GM21423 (cell line): ENCODE results near the gene KPNA5.
"Not testable (repeated sequence)": the region's sequence is repeated elsewhere in the genome, so short reads cannot be mapped to it uniquely, and the experiment has no call there.

Experiments used
- ATAC-seq: cut with Tn5 transposase; IDR thresholded peaks from one replicate; pipeline ENCODE4 v1.9.1; 2021; ENCODE audit warnings: mild to moderate bottlenecking, moderate library complexity; ENCODE audit not compliant: unreplicated experiment

KPNA5 gene

DNA sequence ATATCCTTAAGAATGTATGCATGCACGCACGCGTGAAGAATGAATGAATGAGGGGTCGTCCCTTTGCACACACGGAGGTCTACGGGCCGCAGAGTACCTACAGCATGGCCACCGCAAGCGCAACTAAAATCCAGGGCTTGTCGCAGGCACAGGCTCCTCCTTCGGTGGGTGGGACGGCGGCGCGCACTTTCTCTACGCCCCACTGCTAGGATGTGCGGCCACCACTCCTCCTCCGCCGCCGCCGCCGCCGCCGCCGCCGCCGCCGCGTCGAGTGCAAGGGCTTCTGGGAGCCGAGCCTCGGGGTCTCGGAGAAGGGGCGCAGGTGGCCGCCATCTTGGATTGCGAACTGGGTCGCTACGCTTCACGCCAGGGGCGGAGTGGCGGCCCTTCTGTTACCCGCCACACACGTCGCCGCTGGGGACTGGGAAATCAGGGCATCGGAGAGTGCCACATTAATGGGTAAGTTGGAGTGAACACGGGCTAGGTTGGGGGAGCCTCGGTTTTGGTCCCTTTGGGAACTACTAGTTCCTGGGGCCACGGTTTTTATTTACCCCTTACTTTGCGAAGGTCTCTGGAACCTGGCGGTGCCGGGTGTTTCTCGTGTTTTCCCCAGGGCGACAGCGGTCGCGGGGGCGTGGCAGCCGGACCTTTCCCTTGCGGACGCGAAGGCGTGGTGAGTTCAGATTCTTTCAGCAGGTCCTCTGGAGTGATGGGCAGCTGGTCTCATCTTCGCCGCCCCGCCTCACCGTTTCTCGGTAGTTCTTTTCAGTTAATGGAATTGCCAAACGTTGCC lies at the start of gene KPNA5:
Gene KPNA5 (plus strand): TSS at position 332 of the 793 bp plus-strand sequence. CDS start 124 bp downstream, at position 456.
- ATAC-seq, result peak; percentile 91

DNA sequence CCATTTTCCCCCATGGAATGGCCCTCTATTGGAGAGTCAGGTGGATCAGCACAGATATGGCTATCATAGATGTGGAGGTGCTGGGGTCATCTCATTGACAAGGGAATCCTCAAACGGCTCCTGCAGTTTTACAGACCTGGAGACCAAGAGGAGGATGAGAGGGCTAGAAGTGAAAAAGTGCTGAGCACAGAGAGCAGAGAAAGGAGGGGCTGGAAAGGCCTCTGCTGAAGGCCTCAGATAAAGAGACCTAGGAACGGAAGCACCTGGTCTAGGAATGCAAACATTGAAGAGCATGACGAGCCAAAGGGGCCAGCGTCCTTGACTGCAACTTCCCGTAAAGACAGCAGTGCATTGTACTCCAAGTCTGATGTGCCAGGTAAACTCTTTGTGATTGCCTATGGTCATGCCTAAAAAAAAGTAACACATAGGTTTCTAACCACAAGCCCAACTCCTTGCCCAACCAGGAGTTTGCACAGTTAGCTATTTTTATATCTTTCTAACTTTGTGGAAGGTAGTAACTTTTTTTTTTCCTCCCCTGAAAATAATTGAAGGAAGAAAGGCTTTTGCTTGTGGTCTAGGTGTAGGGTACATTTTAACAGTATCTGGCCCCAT lies 49.5 kb upstream of the KPNA5 start:
- peak; percentile 88 for ATAC-seq

DNA sequence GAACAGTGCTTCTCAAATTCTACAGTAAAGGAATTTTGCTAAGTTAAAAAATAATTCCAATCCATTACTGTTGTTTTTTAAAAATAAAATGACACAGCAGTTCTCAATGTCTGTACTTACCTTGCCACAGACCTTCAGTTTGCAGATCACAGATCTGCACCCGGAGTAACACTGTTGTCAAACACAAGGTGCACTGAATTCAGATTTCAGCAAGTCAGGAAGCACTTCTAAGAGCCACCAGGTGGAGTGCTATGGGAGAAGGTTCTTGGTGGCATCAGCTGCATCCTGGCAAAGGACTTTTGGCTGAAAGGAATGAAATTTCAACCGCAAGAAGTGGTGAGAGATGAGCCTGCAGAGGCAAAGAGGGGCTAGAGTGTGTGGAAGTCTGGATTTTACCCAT lies 47.3 kb upstream of the KPNA5 start:
- ATAC-seq, result no peak

DNA sequence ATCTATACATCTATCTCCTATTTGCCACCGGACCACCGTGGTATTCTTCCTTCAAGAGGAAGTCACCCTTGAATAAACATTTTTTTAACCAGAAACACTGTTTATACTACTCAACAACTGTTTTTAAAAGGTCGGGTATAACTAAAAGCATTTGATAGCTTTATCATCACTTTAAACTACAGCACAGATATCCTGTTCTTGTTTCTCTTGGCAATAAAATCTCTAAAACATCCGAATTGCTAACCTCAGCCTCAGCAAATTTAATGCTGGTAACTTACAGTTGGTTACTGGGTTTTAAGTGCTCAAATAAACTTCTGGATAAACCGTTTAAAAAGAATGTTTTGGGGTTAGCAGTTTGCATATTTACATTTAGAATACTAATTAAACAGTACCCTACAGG lies 32.9 kb upstream of the KPNA5 start:
- ATAC-seq, result no peak

DNA sequence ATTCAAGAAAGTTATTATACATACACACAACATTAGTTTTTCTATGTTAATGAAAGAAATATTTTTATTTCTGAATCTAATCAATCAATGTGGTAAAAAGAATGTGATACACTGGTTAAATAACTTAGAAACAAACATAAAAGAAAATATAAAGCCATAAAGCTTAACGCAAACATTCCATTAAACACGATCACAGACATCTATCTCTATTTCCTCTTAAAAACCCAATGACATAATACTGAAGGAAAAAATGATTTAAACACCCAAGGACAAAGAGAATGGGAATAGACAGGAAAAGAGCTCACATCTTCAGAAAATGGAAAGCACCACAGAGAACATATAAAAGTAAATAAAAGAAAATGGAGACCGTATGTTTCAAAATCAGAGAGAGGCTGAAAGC lies 31.9 kb upstream of the KPNA5 start:
- ATAC-seq, result no peak

DNA sequence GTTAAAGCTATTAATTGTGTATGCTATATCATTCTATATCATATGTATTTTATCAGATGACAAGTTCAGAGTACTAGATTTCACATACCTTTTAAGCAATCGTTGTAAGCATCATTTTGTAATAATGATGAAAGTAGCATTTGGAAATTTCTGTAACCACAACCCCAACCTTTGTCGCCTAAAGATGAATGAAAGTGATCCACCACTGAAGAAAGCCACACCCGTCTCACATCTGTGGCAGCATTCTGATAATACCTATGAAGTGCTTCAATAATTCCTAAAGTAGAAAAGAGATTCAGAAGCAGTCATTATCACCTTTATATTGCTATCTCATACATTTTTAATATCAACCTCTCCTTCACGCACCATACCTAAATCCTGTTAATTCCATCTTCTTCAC lies 29.1 kb upstream of the KPNA5 start:
- ATAC-seq, result no peak

DNA sequence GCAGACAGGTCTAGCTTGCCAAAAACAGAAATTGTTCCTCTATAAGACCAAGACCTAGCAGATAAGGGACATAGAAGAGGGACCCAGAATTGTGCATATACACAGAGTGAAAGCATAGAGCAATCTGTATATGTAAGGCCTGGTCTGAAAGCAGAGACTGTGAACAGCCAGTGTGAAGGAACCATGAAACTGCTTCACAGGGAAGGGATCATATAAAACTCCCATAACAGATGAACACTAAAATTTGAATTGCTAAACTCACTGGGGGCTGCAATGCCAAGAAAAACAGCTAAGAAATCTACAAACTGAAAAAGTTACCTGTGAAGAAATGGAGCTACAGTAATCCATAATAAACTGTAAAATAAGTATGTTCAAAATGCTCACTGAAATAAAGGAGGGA lies 19.4 kb upstream of the KPNA5 start:
- ATAC-seq, result no peak

DNA sequence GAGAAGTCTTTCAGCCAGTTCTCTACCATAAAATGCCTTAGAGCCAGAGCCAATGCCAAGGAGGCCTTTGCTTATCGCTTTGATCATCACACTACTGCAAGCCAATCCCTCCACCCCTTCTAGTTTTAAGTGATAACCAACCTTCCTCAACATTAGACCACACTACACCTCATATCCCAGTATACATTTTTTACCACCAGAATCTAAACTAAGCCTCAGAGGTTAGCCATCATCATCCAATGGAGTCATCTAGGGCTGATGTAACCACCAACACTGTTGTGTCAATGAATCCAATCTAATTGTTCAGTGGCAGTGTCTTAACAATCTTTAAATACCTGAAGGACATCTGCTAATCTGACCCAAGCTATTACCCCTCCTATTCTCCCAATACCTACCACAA lies 18.8 kb upstream of the KPNA5 start:
- no peak for ATAC-seq

DNA sequence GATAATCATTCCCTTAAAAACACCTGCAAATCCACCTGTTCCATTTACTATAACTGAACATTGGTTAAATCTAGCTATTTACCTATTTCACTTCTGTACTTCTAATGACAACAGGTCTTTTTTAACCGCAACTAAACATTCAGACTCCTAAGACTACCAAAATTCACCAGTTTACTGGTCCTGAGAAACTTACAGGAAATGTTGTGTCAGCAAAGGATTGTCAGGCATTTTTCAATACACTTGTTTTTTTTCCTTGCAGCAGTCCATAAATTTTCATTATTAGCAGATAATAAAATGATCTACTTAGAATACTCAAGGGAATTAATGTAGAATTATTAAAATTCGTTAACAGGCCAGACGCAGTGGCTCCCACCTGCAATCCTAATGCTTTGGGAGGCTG lies 17.7 kb upstream of the KPNA5 start:
- ATAC-seq, result no peak

DNA sequence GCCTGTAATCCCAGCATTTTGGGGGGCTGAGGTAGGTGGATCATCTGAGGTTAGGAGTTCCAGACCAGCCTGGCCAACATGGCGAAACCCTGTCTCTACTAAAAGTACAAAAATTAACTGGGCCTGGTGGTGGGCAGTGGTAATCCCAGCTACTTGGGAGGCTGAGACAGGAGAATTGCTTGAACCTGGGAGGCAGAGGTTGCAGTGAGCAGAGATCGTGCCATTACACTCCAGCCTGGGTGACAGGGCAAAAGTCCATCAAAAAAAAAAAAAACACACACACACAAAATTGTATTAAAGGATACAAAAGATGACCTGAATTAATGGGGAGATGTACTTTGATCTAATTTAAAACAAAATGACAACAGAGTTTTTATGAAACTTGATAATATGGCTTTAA lies 16.8 kb upstream of the KPNA5 start:
- not testable (repeated sequence) for ATAC-seq

DNA sequence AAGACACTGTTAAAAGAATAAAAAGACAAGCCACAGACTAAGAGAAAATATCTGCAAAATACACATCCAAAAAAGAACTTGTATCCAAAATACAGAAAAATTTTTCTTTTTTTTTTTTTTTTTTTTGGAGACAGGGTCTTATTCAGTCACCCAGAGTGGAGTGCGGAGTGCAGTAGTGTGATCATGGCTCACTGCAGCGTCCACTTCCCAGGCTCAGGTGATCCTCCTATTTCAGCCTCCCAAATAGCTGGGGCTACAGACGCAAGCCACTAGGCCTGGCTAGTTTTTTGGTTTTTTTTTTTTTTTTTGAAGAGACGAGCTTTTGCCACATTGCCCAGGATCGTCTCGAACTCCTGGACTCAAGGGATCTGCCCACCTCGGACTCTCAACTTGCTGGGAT lies 15.5 kb upstream of the KPNA5 start:
- no peak for ATAC-seq

DNA sequence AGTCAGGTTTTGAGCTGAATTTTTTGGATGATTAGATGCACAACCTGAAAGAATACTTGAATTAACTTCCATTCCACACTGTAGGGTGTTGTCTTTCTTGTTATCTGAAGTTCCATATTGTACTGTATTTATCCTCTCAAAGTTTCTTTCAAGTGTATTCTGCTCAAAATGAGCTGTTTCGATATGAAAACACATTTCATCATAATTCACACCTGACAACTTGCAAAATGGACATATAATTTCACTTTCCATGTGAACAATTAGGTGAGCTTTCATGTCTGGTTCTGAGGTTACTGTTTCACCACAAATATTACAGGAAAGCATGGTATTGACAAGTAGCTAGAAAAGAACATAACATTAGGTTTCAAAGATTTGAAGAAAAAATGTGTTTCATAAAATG lies 14.1 kb upstream of the KPNA5 start:
- ATAC-seq, result peak; percentile 40

DNA sequence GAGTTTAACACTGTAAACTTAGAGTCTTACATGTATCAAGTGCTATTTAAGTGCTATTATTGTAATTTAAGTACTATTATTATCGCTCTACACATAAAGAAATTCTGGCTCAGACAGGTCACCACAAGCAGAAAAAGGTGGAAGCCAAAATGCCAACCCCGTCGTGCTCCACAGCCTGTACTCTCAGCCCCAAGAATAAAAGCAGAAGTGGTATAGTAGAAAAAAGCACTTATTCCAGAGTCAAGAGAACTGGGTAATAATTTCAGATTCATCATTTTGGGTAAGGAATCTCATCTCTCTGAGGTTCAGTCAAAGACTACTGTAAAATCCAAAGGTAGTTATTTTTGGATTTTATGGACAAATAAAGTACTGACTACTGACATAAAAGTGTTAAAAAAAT lies 13.4 kb upstream of the KPNA5 start:
- no peak for ATAC-seq

DNA sequence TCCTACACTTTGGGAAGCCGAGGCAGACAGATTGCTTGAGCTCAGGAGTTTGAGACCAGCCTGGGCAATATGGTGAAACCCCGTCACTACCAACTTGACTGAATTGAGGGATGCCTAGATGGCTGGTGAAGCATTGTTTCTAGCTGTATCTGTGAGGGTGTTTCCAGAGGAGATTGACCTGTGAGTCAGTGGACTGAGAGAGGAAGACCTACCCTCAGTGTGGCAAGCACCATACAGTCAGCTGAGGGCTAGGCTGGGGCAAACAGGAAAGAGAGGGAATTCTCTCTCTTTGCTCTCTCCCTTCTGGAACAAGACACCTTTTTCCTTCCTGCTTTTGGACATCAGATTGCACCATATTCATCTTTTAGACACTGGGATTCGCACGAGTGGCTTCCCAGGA lies 8.7 kb upstream of the KPNA5 start:
- ATAC-seq, result no peak

DNA sequence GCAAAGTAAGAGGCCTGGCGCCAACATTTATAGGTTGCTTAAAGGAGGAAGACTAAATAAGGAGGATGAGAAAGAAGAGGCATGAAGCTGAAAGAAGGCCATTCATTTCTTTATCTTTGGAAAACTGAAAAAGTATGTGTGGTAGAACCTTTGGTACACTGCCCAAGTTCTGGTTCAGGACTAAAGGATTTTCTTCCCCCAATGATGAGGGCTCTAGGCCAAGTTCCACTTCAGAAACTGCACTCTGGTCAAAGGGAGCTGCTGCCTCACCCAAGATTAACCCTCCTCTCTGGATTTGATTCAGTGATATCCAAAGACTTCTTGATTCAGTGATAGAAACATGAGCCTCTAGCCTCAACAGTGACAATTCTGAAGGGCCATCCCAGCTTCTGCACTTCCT lies 5.0 kb upstream of the KPNA5 start:
- ATAC-seq, result no peak

DNA sequence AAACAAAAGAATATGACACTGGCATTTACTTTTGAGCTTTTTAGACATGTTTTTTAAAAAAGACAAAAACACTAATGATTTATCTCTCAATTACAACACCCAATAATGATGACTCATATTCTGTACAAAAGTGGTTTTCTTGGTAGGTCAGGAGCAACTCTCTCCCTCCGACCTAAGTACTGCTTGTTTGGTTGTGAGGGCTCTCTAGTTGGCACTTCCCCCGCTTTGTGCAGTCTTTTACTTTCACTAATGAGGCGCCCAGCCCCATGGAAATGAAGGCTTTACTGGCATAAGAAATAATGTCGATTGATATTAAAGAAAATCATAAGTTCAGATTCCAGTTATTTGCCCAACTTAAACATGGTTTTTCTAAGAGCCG lies 1.3 kb downstream of the KPNA5 start:
- ATAC-seq, result peak; percentile 34

DNA sequence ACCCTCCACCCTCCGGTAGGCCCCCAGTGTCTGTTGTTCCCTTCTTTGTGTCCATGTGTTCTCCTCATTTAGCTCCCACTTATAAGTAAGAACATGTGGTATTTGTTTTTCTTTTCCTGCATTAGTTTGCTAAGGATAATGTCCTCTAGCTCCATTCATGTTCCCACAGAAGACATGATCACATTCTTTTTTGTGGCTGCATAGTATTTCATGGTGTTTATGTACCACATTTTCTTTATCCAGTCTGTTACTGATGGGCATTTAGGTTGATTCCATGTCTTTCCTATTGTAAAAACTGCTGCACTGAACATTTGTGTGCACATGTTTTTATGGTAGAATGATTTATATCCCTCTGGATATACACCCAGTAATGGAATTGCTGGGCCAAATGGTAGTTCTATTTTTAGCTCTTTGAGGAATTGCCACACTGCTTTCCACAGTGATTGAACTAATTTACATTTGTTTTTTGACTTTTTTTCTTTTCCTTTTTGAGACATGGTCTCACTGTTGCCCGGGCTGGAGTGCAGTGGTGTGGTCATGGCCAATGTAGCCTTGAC lies 4.5 kb downstream of the KPNA5 start:
- no peak for ATAC-seq

DNA sequence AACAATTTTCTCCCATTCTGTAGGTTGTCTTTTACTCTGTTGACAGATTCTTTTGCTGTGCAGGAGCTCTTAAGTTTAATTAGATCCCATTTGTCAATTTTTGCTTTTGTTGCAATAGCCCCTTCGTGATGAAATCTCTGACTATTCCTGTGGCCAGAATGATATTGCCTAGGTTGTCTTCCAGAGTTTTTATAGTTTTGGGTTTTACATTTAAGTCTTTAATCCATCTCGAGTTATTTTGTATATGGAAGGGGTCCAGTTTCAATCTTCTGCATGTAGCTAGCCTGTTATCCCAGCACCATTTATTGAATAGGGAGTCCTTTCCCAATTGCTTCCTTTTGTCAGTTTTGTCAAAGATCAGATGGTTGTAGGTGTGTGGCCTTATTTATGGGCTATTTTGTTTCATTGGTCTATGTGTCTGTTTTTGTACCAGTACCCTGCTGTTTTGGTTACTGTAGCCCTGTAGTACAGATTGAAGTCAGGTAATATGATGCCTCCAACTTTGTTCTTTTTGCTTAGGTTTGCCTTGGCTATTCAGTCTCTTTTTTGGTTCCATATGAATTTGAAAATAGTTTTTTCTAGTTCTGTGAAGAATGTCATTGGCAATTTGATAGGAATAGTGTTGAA lies 5.6 kb downstream of the KPNA5 start:
- ATAC-seq, result not testable (repeated sequence)

DNA sequence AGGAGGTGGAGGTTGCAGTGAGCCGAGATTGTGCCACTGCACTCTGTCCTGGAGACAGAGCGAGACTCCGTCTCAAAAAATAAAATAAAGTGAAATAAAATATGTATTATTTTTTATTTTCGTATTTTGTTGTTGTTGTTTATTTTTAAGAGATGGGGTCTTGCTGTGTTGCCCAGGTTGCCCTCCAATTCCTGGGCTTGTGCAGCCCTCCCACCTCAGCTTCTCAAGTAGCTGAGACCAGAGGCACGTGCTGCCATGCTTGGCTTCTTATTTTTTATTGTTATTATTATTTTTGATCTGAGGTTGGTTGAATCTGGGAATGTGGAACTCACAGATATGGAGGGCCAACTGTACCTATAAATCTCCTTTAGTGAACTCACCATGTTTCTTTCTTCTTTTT lies 10.1 kb downstream of the KPNA5 start:
- ATAC-seq, result no peak

DNA sequence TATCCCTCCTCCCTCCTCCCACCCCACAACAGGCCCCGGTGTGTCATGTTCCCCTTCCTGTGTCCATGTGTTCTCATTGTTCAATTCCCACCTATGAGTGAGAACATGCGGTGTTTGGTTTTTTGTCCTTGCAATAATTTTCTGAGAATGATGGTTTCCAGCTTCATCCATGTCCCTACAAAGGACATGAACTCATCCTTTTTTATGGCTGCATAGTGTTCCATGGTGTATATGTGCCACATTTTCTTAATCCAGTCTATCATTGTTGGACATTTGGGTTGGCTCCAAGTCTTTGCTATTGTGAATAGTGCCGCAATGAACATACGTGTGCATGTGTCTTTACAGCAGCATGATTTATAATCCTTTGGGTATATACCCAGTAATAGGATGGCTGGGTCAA lies 11.9 kb downstream of the KPNA5 start:
- not testable (repeated sequence) for ATAC-seq

DNA sequence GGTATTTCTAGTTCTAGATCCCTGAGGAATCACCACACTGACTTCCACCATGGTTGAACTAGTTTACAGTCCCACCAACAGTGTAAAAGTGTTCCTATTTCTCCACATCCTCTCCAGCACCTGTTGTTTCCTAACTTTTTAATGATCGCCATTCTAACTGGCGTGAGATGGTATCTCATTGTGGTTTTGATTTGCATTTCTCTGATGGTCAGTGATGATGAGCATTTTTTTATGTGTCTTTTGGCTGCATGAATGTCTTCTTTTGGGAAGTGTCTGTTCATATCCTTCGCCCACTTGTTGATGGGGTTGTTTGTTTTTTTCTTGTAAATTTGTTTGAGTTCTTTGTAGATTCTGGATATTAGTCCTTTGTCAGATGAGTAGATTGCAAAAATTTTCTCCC lies 12.3 kb downstream of the KPNA5 start:
- ATAC-seq, result not testable (repeated sequence)

DNA sequence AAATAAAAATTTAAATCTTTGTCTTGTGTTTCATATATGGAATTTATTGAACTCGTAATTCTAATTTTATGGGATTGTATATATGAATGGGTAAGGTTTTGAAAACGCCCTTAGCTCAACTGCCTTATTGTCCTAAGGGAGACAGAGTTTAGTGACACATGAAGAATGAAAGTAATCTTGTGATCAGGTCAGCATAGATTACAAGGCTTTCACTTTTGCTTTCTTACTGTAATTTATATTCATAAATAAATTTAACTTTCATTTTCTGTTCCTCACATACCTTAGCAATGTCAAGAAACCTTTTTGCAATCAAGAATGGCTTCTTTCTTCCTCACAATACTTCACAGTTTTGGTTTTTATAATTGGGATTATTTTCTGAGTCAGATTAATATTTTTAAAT lies 14.4 kb downstream of the KPNA5 start:
- ATAC-seq, result peak; percentile 94
